ENCODE measurements around the gene GABBR2. TPM values are rescaled to one million over a fixed set of nuclear protein-coding genes. Genes with fewer than 3 reads are reported as not detected.

Gene GABBR2
- total RNA-seq, 3 donors from 2014 or later = not detected

- ATAC-seq = no peak
Measured at GRCh38 chr9:98563212-98563907, 145.4 kb downstream of the GABBR2 start.

DNA sequence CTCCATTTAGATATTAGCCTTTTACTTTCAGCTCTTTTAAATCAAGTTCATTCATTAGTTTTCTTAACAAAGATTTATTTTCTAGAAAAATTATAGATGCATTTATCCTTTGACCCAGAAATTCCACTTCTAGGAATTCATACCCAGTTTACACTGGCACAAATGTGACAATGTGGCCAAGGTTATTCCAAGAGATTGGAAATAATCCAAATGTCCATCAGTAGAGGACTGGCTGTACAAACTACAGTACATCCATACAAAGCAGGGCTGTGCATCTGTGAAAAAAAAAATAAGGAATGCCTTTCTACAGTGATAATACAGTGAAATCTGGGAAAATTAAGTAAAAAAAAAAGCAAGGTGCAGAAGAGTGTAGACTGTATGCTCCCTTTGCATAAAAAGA lies 149.2 kb downstream of the GABBR2 start:
- Mint-ChIP-seq H3K27me3 (ENCODE audit: low read depth) (peaks cover 6% of the 10 kb centered on the region), H3K4me1 (ENCODE audit: low read depth) (no peaks in the 10 kb centered on the region), H3K4me3 (no peak overlapping the region), H3K9me3 (no peaks in the 10 kb centered on the region), H3K36me3 (ENCODE audit: insufficient read depth) (no peaks in the 10 kb centered on the region)
- DNase-seq = no peak
- no peak for ATAC-seq

More at GRCh38 chr9:98563212-98563907, 145.4 kb downstream of the GABBR2 start:
- peaks cover 4% of the 10 kb centered on the region for H3K27me3 Mint-ChIP-seq (ENCODE audit: low read depth)
- no peaks in the 10 kb centered on the region for H3K9me3 Mint-ChIP-seq
- no peaks in the 10 kb centered on the region for H3K36me3 Mint-ChIP-seq (ENCODE audit: insufficient read depth)
- DNase-seq = no peak
- no peak overlapping the region for H3K4me3 Mint-ChIP-seq
- no peaks in the 10 kb centered on the region for H3K4me1 Mint-ChIP-seq (ENCODE audit: low read depth)

- H3K36me3 Mint-ChIP-seq (ENCODE audit: insufficient read depth) = no peaks in the 10 kb centered on the region
- DNase-seq = no peak
- H3K4me1 Mint-ChIP-seq (ENCODE audit: low read depth) = no peaks in the 10 kb centered on the region
- ATAC-seq = no peak
- H3K4me3 Mint-ChIP-seq = no peak overlapping the region
- peaks cover 12% of the 10 kb centered on the region for H3K27me3 Mint-ChIP-seq (ENCODE audit: low read depth)
- no peaks in the 10 kb centered on the region for H3K9me3 Mint-ChIP-seq
Measured at GRCh38 chr9:98558575-98558974, 150.2 kb downstream of the GABBR2 start.

- Mint-ChIP-seq H3K4me1 (ENCODE audit: low read depth) (no peaks in the 10 kb centered on the region), H3K36me3 (ENCODE audit: insufficient read depth) (no peaks in the 10 kb centered on the region), H3K27me3 (ENCODE audit: low read depth) (peaks cover 13% of the 10 kb centered on the region), H3K9me3 (no peaks in the 10 kb centered on the region), H3K4me3 (no peak overlapping the region)
- no peak for DNase-seq
- ATAC-seq = no peak
Measured at GRCh38 chr9:98556511-98556910, 152.2 kb downstream of the GABBR2 start.

- DNase-seq (no peak), ATAC-seq (no peak)
- Mint-ChIP-seq H3K36me3 (ENCODE audit: insufficient read depth) (no peaks in the 10 kb centered on the region), H3K9me3 (no peaks in the 10 kb centered on the region), H3K27me3 (ENCODE audit: low read depth) (peaks cover 11% of the 10 kb centered on the region), H3K4me1 (ENCODE audit: low read depth) (no peaks in the 10 kb centered on the region), H3K4me3 (no peak overlapping the region)
Measured at GRCh38 chr9:98555651-98556465, 152.9 kb downstream of the GABBR2 start.

DNA sequence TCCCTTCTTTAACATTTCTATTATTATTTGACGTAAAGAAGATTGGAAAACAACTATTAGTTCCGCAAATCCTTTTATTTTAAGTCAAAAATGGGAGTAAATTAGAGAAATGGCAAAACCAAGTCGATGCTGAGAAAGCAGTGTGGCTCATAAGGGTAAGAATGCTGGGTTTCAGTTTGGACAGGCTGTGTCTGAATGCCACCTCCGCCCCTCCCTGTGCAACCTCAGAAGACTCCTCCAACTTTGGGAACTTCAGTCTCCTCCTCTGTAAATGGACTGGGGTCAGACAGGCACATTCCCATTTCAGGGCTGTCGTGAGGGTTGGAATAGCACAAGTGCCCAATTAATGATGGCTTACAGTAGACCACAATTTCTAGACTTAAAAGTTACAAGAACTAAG lies 154.0 kb downstream of the GABBR2 start:
- no peak for ATAC-seq
- H3K4me3 Mint-ChIP-seq = no peak overlapping the region

DNA sequence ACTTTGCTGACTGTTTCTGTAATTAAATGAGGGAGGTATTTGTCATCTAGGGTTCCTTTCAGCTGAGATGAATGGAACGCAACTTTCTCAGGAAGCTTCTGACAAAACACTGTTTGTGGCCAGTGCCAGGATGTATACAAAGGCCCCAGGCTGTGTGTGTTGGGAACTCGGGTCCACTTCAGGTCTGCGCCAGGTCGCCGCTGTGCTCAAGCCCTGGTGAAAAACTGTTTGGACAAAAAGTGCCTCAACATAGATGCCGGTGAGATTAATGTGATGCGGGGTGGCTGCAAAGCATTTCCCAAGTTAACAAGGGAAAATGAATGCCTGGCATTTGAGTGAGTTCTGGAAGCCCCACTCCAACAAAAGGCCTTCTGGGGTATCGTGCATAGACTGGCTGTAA lies 156.4 kb downstream of the GABBR2 start:
- Mint-ChIP-seq H3K4me1 (ENCODE audit: low read depth) (no peaks in the 10 kb centered on the region), H3K4me3 (no peak overlapping the region), H3K9me3 (no peaks in the 10 kb centered on the region), H3K36me3 (ENCODE audit: insufficient read depth) (no peaks in the 10 kb centered on the region), H3K27me3 (ENCODE audit: low read depth) (peaks cover 10% of the 10 kb centered on the region)
- no peak for ATAC-seq
- DNase-seq = no peak

More for the DNA sequence above, 154.0 kb downstream of the GABBR2 start:
- no peaks in the 10 kb centered on the region for H3K36me3 Mint-ChIP-seq (ENCODE audit: insufficient read depth)
- DNase-seq = no peak
- H3K4me1 Mint-ChIP-seq (ENCODE audit: low read depth) = no peaks in the 10 kb centered on the region
- peaks cover 11% of the 10 kb centered on the region for H3K27me3 Mint-ChIP-seq (ENCODE audit: low read depth)
- no peaks in the 10 kb centered on the region for H3K9me3 Mint-ChIP-seq

DNA sequence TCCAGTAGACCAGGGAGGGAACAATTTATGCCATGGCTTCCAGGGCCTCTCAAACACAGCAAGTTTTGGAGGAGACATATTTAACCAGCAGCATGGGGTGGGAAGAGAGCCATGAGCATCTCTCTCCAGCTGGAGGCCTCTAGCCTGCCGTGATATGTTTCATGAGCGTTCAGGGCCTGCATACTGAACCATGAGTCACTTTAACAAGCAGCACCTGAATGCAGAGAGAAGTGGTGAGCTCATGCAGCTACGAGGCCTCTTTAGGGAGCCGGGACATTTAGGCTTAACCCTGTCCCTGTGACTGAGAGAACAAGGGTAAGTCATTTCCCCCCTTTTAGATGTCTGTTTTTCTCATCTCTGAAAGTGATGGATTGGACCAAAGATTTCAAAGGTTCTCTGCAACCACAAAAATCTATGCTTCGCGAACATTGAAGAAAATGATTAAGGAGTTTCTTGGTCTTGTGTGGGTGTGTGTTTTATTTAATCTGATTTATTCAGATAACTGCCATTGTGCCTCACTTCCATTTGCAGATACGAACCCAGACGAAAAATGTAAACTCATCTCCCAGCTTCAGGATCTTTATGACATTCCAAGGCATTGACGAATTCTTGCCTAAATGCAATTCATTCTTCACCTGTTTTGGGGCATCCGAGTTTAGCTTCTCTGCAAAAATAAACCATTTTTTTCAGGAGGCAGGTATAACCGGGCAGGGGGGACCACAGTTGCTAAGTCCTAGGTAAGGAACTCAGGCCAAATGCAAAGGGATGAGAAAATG lies 157.0 kb downstream of the GABBR2 start:
- Mint-ChIP-seq H3K4me1 (ENCODE audit: low read depth) (no peaks in the 10 kb centered on the region), H3K9me3 (no peaks in the 10 kb centered on the region), H3K36me3 (ENCODE audit: insufficient read depth) (no peaks in the 10 kb centered on the region), H3K4me3 (no peak overlapping the region), H3K27me3 (ENCODE audit: low read depth) (peaks cover 10% of the 10 kb centered on the region)
- ATAC-seq (no peak), DNase-seq (no peak)

- H3K36me3 Mint-ChIP-seq (ENCODE audit: insufficient read depth) = no peaks in the 10 kb centered on the region
- no peak overlapping the region for H3K4me3 Mint-ChIP-seq
- H3K4me1 Mint-ChIP-seq (ENCODE audit: low read depth) = no peaks in the 10 kb centered on the region
- H3K9me3 Mint-ChIP-seq = no peaks in the 10 kb centered on the region
- peaks cover 7% of the 10 kb centered on the region for H3K27me3 Mint-ChIP-seq (ENCODE audit: low read depth)
- DNase-seq = no peak
- no peak for ATAC-seq
Measured at GRCh38 chr9:98550206-98550820, 158.4 kb downstream of the GABBR2 start.

GRCh38 chr9:98549401-98549800 lies 159.3 kb downstream of the GABBR2 start:
- Mint-ChIP-seq H3K4me3 (no peak overlapping the region), H3K4me1 (ENCODE audit: low read depth) (no peaks in the 10 kb centered on the region), H3K9me3 (no peaks in the 10 kb centered on the region), H3K27me3 (ENCODE audit: low read depth) (peaks cover 7% of the 10 kb centered on the region), H3K36me3 (ENCODE audit: insufficient read depth) (no peaks in the 10 kb centered on the region)
- ATAC-seq (no peak), DNase-seq (no peak)

DNA sequence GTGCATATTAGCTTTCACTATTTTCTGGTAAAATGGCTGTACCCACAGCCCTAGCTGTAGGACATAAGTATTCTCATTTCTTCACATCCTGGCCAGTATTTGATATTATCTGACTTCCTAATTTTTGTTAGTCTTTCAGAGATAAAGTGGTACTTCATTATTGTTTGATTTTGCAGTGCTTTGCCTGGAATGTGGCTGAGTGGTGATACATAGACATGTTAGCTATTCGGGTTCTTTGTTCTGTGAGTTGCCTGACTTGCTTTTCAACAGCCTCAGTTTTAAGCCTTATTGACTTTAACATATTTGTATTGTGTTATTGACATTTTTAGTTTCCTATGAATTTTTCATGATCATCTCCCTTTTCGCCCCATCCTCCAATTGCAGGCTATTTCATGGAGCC lies 161.1 kb downstream of the GABBR2 start:
- no peaks in the 10 kb centered on the region for H3K27me3 Mint-ChIP-seq (ENCODE audit: low read depth)
- ATAC-seq (no peak), DNase-seq (no peak)
- H3K4me1 Mint-ChIP-seq (ENCODE audit: low read depth) = peaks cover 1% of the 10 kb centered on the region
- H3K36me3 Mint-ChIP-seq (ENCODE audit: insufficient read depth) = no peaks in the 10 kb centered on the region
- H3K9me3 Mint-ChIP-seq = no peaks in the 10 kb centered on the region
- H3K4me3 Mint-ChIP-seq = no peak overlapping the region

DNA sequence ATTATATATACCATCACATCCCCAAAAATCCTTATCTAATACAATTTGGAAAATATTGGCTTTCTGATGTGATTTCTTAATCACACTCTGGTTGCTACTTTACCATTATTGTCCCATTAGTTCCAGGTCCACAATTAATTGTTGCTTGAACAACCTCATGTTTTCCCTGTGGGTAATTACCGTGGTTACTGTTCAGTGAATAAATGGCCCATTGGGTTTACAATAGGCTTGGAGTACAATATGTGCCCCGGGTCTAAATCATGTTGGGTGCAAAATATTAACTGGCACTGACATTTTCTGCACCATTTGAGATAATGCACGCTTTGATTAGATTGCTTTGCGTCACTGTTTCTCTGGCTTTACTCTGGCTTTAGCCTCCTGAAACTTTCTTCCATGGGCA lies 163.7 kb downstream of the GABBR2 start:
- no peak for DNase-seq
- no peaks in the 10 kb centered on the region for H3K9me3 Mint-ChIP-seq
- no peaks in the 10 kb centered on the region for H3K27me3 Mint-ChIP-seq (ENCODE audit: low read depth)
- peaks cover 1% of the 10 kb centered on the region for H3K4me1 Mint-ChIP-seq (ENCODE audit: low read depth)
- no peak for ATAC-seq
- H3K36me3 Mint-ChIP-seq (ENCODE audit: insufficient read depth) = no peaks in the 10 kb centered on the region
- no peak overlapping the region for H3K4me3 Mint-ChIP-seq

GRCh38 chr9:98541684-98542230 lies 167.0 kb downstream of the GABBR2 start:
- H3K4me1 Mint-ChIP-seq (ENCODE audit: low read depth) = peaks cover 1% of the 10 kb centered on the region
- no peaks in the 10 kb centered on the region for H3K9me3 Mint-ChIP-seq
- ATAC-seq = no peak
- no peaks in the 10 kb centered on the region for H3K36me3 Mint-ChIP-seq (ENCODE audit: insufficient read depth)
- H3K4me3 Mint-ChIP-seq = no peak overlapping the region
- no peak for DNase-seq
- no peaks in the 10 kb centered on the region for H3K27me3 Mint-ChIP-seq (ENCODE audit: low read depth)

- no peak for DNase-seq
- peaks cover 1% of the 10 kb centered on the region for H3K4me1 Mint-ChIP-seq (ENCODE audit: low read depth)
- ATAC-seq = no peak
- H3K9me3 Mint-ChIP-seq = no peaks in the 10 kb centered on the region
- H3K4me3 Mint-ChIP-seq = no peak overlapping the region
- H3K36me3 Mint-ChIP-seq (ENCODE audit: insufficient read depth) = no peaks in the 10 kb centered on the region
- H3K27me3 Mint-ChIP-seq (ENCODE audit: low read depth) = no peaks in the 10 kb centered on the region
Measured at GRCh38 chr9:98540476-98540875, 168.3 kb downstream of the GABBR2 start.

All from activated T-cell treated with anti-CD3 and anti-CD28 coated beads, Interleukin-2, amount 50 U/mL, for 4 hours (primary cell).